H1 (cell line): ENCODE data around the gene MEDAG. TPM values are rescaled to one million over a fixed set of nuclear protein-coding genes. Genes with fewer than 3 reads are reported as not detected.

Source experiments
- CTCF ChIA-PET: fragments of 300-600 bp; sonication (Branson Sonifier 250); formaldehyde crosslinking; loops from one replicate; lab custom pipeline; 2021; ENCODE audit not compliant: partially characterized antibody; lab: Charles Lee
- POLR2A ChIA-PET: fragments of 300-600 bp; sonication (Branson Sonifier 250); formaldehyde crosslinking; loops from one replicate; lab custom pipeline; 2021; ENCODE audit warnings: inconsistent platforms; ENCODE audit not compliant: partially characterized antibody; lab: Charles Lee
- DNase-seq, 2 experiments: peaks; one replicate each; pipeline versions ENCODE4 v3.0.0 to v3.0.0-alpha.2; 2010 to 2022; ENCODE audit warnings: low spot score in 2 of 2, low read depth in 1 of 2, mixed read lengths in 1 of 2
- FAIRE-seq: peaks from 2 replicates; lab custom pipeline; 2011; peaks lifted over from hg19 to GRCh38; lab: Jason Lieb, UNC
- H2AFZ ChIP-seq: 2 replicates; pipeline ENCODE4 v1.8.1; 2012; ENCODE audit warnings: low read length, inconsistent platforms
- H2AK5ac ChIP-seq: 2 replicates; pipeline ENCODE4 v1.6.1; 2013; ENCODE audit warnings: low read depth, low read length
- H2BK120ac ChIP-seq: replicated peaks from 2 replicates; pipeline ENCODE3; 2013; ENCODE audit warnings: low read depth, low read length, inconsistent platforms
- H2BK12ac ChIP-seq: 2 replicates; pipeline ENCODE4 v1.6.1; 2013; ENCODE audit warnings: low read depth, low read length
- H2BK15ac ChIP-seq: 2 replicates; pipeline ENCODE4 v1.6.1; 2013; ENCODE audit warnings: low read length
- H2BK20ac ChIP-seq: 2 replicates; pipeline ENCODE4 v1.6.1; 2013; ENCODE audit warnings: low read length
- H2BK5ac ChIP-seq: 2 replicates; pipeline ENCODE4 v1.6.1; 2013; ENCODE audit warnings: low read depth, low read length
- H3K14ac ChIP-seq: 2 replicates; pipeline ENCODE4 v1.6.1; 2013; ENCODE audit warnings: inconsistent platforms; ENCODE audit not compliant: insufficient read length
- H3K18ac ChIP-seq: 2 replicates; pipeline ENCODE4 v1.6.1; 2013; ENCODE audit warnings: low read length; ENCODE audit errors: extremely low read depth
- H3K23ac ChIP-seq: 2 replicates; pipeline ENCODE4 v1.6.1; 2013; ENCODE audit warnings: inconsistent platforms; ENCODE audit not compliant: insufficient read length
- H3K23me2 ChIP-seq: 2 replicates; pipeline ENCODE4 v1.6.1; 2013; ENCODE audit warnings: low read depth, low read length
- H3K27ac ChIP-seq: 2 replicates; pipeline ENCODE4 v1.6.1; 2011; ENCODE audit warnings: low read depth, low read length, inconsistent platforms
- H3K27me3 ChIP-seq, 4 experiments: replicated peaks in 1 of 4; 1 replicate in 1 of 4; 2 replicates in 3 of 4; pipeline versions ENCODE4 v1.6.1 to v1.8.1; 2011 to 2013; ENCODE audit warnings: low read length in 3 of 4, mild to moderate bottlenecking in 3 of 4, inconsistent platforms in 2 of 4, mixed read lengths in 2 of 4, moderate library complexity in 1 of 4; ENCODE audit not compliant: control insufficient read depth in 3 of 4, insufficient read depth in 3 of 4; ENCODE audit errors: extremely low read depth in 1 of 4
- H3K36me3 ChIP-seq, 4 experiments: 2 replicates each; pipeline versions ENCODE4 v1.6.1 to v1.8.1; 2011 to 2013; ENCODE audit warnings: mild to moderate bottlenecking in 4 of 4, low read length in 3 of 4, moderate library complexity in 2 of 4, control low read depth in 1 of 4, inconsistent platforms in 1 of 4; ENCODE audit not compliant: insufficient read depth in 4 of 4, control insufficient read depth in 2 of 4
- H3K4ac ChIP-seq: replicated peaks from 2 replicates; pipeline ENCODE3; 2013; ENCODE audit warnings: low read length, low read depth, mixed read lengths, inconsistent platforms; ENCODE audit not compliant: insufficient read length
- H3K4me1 ChIP-seq, 4 experiments: replicated peaks in 1 of 4; 1 replicate in 1 of 4; 2 replicates in 3 of 4; pipeline versions ENCODE4 v1.6.1 to v1.8.1; 2011 to 2013; ENCODE audit warnings: low read length in 3 of 4, inconsistent platforms in 2 of 4, mixed read lengths in 1 of 4; ENCODE audit not compliant: insufficient read depth in 4 of 4, control insufficient read depth in 3 of 4
- H3K4me2 ChIP-seq, 2 experiments: 2 replicates each; pipeline versions ENCODE4 v1.6.1 to v1.8.1; 2011 to 2013; ENCODE audit warnings: low read depth in 2 of 2, low read length in 2 of 2, control low read depth in 1 of 2, inconsistent platforms in 1 of 2, mild to moderate bottlenecking in 1 of 2; ENCODE audit not compliant: insufficient read depth in 1 of 2
- H3K4me3 ChIP-seq, 4 experiments: fragments of 200-600, 300-600 bp in 1 of 4; sonication (generic), shearing (Covaris generic), sonication (Bioruptor Twin) in 1 of 4; 2 replicates each; pipeline versions ENCODE4 v1.5.1 to v1.8.1; 2011 to 2016; ENCODE audit warnings: low read length in 4 of 4, low read depth in 3 of 4, control low read depth in 2 of 4, inconsistent platforms in 2 of 4, mild to moderate bottlenecking in 2 of 4, mixed read lengths in 1 of 4, moderate library complexity in 1 of 4; ENCODE audit not compliant: insufficient read depth in 2 of 4; ENCODE audit errors: extremely low read depth in 1 of 4
- H3K56ac ChIP-seq: replicated peaks from 2 replicates; pipeline ENCODE3; 2013; ENCODE audit warnings: low read depth, mild to moderate bottlenecking, mixed read lengths, low read length, inconsistent platforms; ENCODE audit not compliant: insufficient read length
- H3K79me1 ChIP-seq: 2 replicates; pipeline ENCODE4 v1.6.1; 2013; ENCODE audit warnings: low read depth, low read length, control low read depth
- H3K79me2 ChIP-seq, 2 experiments: 2 replicates each; pipeline versions ENCODE4 v1.6.1 to v1.8.1; 2012 to 2013; ENCODE audit warnings: low read length in 2 of 2, mild to moderate bottlenecking in 2 of 2, inconsistent platforms in 1 of 2; ENCODE audit not compliant: insufficient read depth in 2 of 2, control insufficient read depth in 1 of 2
- H3K9ac ChIP-seq, 4 experiments: replicated peaks in 1 of 4; 1 replicate in 1 of 4; 2 replicates in 3 of 4; pipeline versions ENCODE4 v1.6.1 to v1.8.1; 2011 to 2013; ENCODE audit warnings: low read depth in 3 of 4, low read length in 3 of 4, control low read depth in 2 of 4, mild to moderate bottlenecking in 2 of 4, moderate library complexity in 2 of 4, inconsistent platforms in 1 of 4; ENCODE audit errors: extremely low read depth in 1 of 4
- H3K9me3 ChIP-seq, 2 experiments: 2 replicates each; pipeline versions ENCODE4 v1.6.1 to v1.8.1; 2012 to 2013; ENCODE audit warnings: mild to moderate bottlenecking in 2 of 2, moderate library complexity in 2 of 2, control low read depth in 1 of 2, inconsistent platforms in 1 of 2, low read depth in 1 of 2, low read length in 1 of 2, mixed read lengths in 1 of 2; ENCODE audit not compliant: insufficient read depth in 2 of 2
- H4K20me1 ChIP-seq, 2 experiments: replicated peaks in 1 of 2; 2 replicates each; pipeline versions ENCODE3 to v1.8.1; 2011 to 2013; ENCODE audit warnings: inconsistent platforms in 2 of 2, low read length in 2 of 2, mild to moderate bottlenecking in 1 of 2; ENCODE audit not compliant: insufficient read depth in 2 of 2, control insufficient read depth in 1 of 2
- H4K5ac ChIP-seq: 2 replicates; pipeline ENCODE4 v1.6.1; 2013; ENCODE audit warnings: low read length, low read depth, mixed read lengths, inconsistent platforms; ENCODE audit not compliant: insufficient read length
- H4K8ac ChIP-seq: 2 replicates; pipeline ENCODE4 v1.8.0; 2013; ENCODE audit warnings: mild to moderate bottlenecking, moderate library complexity, low read length, inconsistent platforms; ENCODE audit not compliant: insufficient read depth; ENCODE audit errors: extremely low read depth
- H4K91ac ChIP-seq: replicated peaks from 2 replicates; pipeline ENCODE3; 2013; ENCODE audit warnings: low read length, mixed read lengths, inconsistent platforms; ENCODE audit not compliant: insufficient read length
- POU5F1 ChIP-seq: IDR thresholded peaks from 2 replicates; pipeline ENCODE4 v1.6.1; 2011; ENCODE audit warnings: low read depth, mild to moderate bottlenecking, low read length, moderate library complexity
- SP4 ChIP-seq: IDR thresholded peaks from 2 replicates; pipeline ENCODE4 v1.6.1; 2012; ENCODE audit warnings: low read length, inconsistent platforms
- TEAD4 ChIP-seq: IDR thresholded peaks from 2 replicates; pipeline ENCODE4 v1.6.1; 2012; ENCODE audit warnings: low read depth, low read length, inconsistent platforms, mixed read lengths
- WGBS, 2 experiments: shearing (Covaris generic) in 1 of 2; methylation state at CpG; one replicate each; pipeline versions ENCODE4 v1.1.6 to v1.1.7; 2013 to 2015; ENCODE audit warnings: low lambda C conversion rate in 2 of 2, mixed read lengths in 2 of 2, inconsistent platforms in 1 of 2, low coverage in 1 of 2, missing lambda C conversion rate in 1 of 2; ENCODE audit not compliant: insufficient replicate concordance in 2 of 2, insufficient coverage in 1 of 2, insufficient read length in 1 of 2; ENCODE audit errors: extremely low coverage in 1 of 2, missing lambda C conversion rate in 1 of 2; 5-methylcytosine and 5-hydroxymethylcytosine counted together
- polyA plus RNA-seq, 7 experiments: library from polyadenylated mRNA; depleted of rRNA in 3 of 7; stranded (reverse) in 5 of 7; unstranded in 2 of 7; fragments of >200 nt in 5 of 7; fragments of 200-250 nt in 2 of 7; gene quantifications; 1 replicate in 5 of 7; 2 replicates in 1 of 7; 4 replicates in 1 of 7; pipeline versions ENCODE4 v1.2.1 to v1.2.3, GENCODE V29; 2011 to 2013; ENCODE audit warnings: missing spikeins in 2 of 7, mixed read lengths in 2 of 7
- total RNA-seq: library from RNA; stranded (reverse); fragmentation: NEBNext Ultra II Directional; extraction: Animal tissue kit (Norgen Biotek cat#: 25700); gene quantifications from 2 replicates; pipeline ENCODE4 v1.2.1, GENCODE V29; 2021

MEDAG gene
- total and polyA plus RNA-seq, 2 of the 8 experiments (the other 6 are each of a cell fraction or from before 2014, with no cell fraction given): 2.1 to 3.1 TPM

GRCh38 chr13:30880856-30881155 is 25.3 kb upstream of the MEDAG start:
- no peak overlapping the region for H4K5ac ChIP-seq
- no peak overlapping the region for H2BK15ac ChIP-seq
- H3K18ac ChIP-seq: no peak overlapping the region
- H2AK5ac ChIP-seq: no peak overlapping the region
- no peak overlapping the region for H3K9ac ChIP-seq
- no peak overlapping the region for H2BK120ac ChIP-seq
- no peak overlapping the region for H2BK5ac ChIP-seq
- H4K91ac ChIP-seq: no peak overlapping the region
- FAIRE-seq (no peak), DNase-seq (no peak)
- H3K56ac ChIP-seq: no peak overlapping the region
- H3K27me3 ChIP-seq: no peaks in the 10 kb centered on the region
- H3K4me2 ChIP-seq: no peak overlapping the region
- H4K20me1 ChIP-seq: no peaks in the 10 kb centered on the region
- H3K27ac ChIP-seq: no peak overlapping the region
- no peak overlapping the region for H2BK12ac ChIP-seq
- H3K36me3 ChIP-seq: peaks cover 0 to 5% (median 3%) of the 10 kb centered on the region in 4 experiments; a peak in 2 of 8 replicates
- H3K4me3 ChIP-seq: no peak overlapping the region
- H3K4me1 ChIP-seq: peaks cover 0 to 4% (median 0%) of the 10 kb centered on the region in 4 experiments; a peak in 2 of 7 replicates
- no peaks in the 10 kb centered on the region for H3K23me2 ChIP-seq
- H3K4ac ChIP-seq: no peak overlapping the region
- no peak overlapping the region for H2AFZ ChIP-seq
- H3K79me2 ChIP-seq: no peaks in the 10 kb centered on the region
- no peaks in the 10 kb centered on the region for H3K9me3 ChIP-seq
- no peak overlapping the region for H3K23ac ChIP-seq
- H3K79me1 ChIP-seq: no peaks in the 10 kb centered on the region
- no peak overlapping the region for H3K14ac ChIP-seq
- 94% methylated on average over 4 of the region's 4 CpGs; no CpG with 5 or more reads in 1 of the 2 experiments for WGBS, 2 experiments
- no peak overlapping the region for H4K8ac ChIP-seq
- H2BK20ac ChIP-seq: no peak overlapping the region
- POLR2A ChIA-PET: no interaction called here
- CTCF ChIA-PET: interaction anchor here (1.3 to 2.4 kb wide), 3 partner anchors 12 to 15 kb away, joined by 4 to 9 read pairs (median 4); no protein-coding TSS in a partner anchor
- no peak for TF ChIP-seq SP4
- no peak for TF ChIP-seq POU5F1
- TF ChIP-seq TEAD4: no peak
